GM15510 (cell line): ENCODE data around the gene CREBBP.

Experiments
- POLR2A ChIP-seq: IDR thresholded peaks from 3 replicates; pipeline ENCODE4 v1.6.1; 2011; ENCODE audit warnings: borderline replicate concordance; ENCODE audit not compliant: insufficient read length; ENCODE audit errors: extremely low read depth

The CREBBP gene

DNA sequence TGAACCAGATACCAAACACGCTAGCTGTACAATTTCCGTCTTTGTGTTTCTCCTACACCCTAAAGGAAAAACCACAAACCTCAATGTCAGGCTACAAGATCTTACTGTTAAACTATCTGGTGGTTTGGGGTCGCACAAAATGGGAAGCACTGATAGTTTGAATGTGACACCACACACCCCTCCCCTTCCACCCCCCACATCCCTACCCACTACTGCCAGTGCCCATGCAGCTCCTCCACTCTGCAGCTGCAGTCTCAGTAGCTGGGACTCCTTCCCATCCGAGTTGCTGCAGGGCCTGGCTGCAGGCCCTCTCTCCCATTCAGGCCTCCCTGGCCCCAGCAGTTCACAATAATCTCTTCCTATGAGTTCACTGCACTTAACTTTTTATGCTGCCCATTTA, 181.6 kb downstream of the CREBBP start:
- no peak for TF ChIP-seq POLR2A

DNA sequence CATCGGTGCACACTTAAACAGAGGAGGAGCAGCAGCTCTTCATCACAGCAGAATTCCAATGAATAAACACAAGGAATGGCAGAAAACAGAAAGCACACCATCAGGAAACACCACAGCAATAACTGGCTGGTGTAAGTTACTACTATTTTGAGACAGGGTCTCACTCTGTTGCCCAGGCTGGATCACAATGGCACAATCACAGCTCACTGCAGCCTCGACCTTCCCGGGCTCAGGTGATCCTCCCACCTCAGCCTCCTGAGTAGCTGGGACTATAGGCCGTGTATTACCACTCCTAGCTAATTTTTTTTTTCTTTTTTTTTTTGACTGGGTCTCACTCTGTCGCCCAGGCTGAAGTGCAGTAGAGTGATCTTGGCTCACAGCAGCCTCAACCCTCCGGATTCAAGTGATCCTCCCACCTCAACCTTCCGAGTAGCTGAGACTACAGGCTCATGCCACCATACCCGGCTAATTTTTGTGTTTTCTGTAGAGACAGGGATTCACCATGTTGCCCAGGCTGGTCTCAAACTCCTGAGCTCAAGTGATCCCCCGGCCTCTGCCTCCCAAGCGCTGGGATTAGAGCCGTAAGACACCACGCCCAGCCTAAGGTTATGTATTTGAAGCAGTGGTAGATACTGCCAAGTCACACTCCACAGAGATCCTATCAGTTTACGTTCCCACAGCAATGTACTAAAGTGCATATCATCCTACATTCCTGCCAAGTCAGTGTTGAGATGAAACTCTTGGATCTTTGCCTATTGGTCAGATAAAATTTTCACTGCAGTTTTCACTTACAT, 183.9 kb downstream of the CREBBP start:
- TF ChIP-seq POLR2A = no peak

DNA sequence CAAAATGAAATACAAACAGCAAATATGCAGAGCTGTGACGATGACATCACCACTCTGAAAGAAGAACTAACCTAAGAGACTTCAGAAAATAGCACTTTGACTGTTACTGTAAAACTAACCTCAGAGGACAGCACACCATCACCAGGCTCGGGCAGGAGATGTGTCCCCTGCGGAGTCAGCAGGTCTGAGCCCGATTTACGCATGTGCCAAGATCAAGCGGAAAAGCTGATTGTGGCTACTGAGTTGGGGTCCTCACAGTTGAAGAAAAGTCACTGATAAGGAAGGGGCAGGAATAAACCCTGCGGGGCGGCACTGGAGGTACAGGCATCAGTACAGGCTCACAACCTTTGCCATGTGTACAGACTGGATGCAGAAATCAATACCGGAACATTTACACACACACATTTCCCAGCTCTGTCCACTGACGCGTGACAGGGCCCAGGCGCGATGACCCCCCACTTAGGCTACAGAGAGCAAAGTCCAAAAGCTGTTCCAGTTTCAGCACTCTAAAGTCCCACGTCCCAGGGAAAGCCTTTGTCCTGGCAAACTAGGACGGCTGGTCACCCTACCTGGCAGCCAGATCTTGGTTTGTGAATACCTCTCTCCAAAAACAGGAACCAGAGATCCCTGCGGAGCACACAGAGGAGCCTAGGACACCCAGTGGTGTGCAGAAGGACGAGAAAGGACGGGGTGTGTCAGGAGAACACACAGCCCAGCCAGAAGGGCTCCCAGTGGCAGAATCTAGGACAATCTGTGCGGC, 184.7 kb downstream of the CREBBP start:
- TF ChIP-seq POLR2A = no peak

DNA sequence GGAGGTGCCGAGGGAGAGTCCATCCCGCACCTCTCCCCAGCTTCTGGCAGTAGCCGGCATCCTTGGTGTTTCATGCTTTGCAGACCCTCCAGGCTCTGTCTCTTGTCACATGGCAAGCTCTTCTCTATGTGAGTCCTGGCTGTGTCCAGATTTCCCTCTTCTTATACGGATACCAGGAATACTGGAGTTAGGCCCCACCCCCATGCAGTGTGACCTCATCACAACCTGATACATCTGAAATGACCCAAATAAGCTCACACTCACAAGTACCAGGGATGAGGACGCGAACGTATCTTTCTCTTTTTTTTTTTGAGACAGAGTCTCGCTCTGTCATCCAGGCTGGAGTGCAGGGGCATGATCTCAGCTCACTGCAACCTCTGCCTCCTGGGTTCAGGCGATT, 186.5 kb downstream of the CREBBP start:
- no peak for TF ChIP-seq POLR2A

DNA sequence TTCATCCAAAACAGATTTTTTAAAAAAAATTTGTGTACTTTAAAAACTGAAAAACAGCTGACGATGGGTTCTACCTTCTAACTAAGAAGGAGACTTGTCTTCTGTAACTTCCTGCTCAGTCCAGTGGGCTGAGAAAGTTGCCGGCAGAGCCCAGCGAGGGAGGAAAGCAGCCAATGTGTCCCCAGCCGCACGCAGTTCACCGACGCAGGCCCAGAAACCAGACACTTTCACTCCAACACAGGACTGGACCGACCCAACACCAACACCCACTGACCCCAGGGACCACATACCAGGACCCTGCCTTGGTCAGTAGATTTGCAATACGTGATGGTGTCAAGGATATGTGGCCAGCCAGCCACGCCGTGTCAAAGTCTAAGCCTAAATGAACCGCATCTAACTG, 188.8 kb downstream of the CREBBP start:
- TF ChIP-seq POLR2A = no peak

DNA sequence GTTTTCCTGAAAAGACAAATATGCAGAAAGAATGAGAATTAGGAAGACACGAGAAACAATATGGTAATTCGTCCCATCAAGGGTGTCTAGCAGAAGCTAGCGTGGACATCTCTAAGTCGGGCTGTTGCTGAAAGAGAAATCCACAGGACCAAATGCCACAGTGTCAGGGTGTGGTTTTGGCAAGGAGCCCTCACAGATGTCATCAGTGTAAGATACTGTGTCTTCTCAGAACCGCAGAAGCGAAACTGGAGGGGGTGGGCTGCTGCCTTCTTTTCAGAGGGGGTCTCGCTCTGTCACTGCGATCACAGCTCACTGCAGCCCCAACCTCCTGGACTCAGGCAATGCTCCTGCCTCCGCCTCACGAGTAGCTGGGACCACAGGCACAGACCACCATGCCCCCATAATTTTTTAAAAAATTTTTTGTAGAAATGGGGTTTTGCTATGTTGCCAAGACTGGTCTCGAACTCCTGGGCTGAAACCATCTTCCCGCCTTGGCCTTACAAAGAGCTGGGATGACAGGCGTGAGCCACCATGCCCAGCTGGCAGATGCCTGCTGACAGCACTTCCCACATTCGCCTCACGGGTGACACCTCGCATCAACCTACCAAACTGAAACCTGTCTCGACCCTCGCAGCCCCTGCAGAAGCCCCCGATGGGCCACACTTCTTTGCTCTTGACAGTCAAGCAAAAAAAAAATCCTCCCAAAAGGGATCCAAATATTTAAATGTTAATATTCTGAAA, 189.4 kb downstream of the CREBBP start:
- TF ChIP-seq POLR2A = no peak

DNA sequence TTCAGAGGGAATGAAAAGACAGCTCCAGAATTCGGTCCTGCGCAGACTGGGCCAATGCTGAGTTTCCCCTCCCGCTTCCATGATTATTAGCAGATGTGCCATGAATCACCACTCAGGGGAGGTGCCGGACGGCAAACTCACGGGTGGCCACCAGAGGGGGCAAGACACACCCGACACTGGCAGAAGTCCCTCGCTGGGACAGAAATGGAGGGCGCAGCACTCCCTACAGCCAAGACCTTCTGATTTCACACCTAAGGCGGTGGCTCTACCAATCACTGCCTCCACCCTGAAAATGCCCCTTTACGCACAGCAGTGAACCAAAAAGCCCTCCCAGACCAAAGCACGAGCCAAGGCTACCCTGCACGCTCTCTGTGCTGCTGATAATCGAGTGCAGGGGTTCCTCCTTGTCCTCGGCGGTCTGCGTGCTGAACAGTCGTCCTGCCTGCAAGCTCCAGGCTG, 190.0 kb downstream of the CREBBP start:
- no peak for TF ChIP-seq POLR2A

DNA sequence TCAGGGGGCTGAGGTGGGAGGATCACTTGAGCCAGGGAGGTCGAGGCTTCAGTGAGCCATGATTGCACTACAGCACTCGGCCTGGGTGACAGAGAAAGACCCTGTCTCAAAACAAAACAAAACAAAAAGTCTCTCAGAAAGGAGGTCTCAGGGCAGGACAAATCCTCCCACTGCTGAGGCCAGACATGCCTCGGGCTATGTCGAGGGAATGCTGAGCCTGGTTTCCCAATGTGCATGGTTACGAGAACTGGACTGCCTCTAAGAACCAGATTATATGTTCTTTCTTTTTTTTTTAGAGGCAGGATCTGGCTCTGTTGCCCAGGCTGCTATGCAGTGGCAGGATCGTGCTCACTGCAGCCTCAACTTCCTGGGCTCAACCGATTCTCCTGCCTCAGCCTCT, 190.8 kb downstream of the CREBBP start:
- TF ChIP-seq POLR2A = no peak

DNA sequence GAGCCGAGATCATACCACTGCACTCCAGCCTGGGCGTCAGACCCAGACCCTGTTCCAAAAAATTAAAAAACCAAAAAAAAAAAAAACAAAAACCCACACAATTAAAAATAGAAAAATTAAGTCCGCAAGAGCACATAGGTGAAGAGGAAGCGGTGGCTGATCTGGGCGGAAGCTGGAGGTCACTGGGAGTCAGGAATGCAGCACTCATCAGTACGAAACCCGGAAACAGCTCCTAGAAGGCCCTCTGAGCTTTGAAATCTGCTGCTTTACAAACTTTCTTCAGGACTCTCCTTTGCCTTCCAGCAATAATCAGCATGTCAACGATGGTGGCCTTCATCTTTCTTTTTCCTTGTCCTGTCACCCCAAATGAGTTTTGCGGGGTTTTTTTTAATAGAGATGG, 192.7 kb downstream of the CREBBP start:
- no peak for TF ChIP-seq POLR2A

DNA sequence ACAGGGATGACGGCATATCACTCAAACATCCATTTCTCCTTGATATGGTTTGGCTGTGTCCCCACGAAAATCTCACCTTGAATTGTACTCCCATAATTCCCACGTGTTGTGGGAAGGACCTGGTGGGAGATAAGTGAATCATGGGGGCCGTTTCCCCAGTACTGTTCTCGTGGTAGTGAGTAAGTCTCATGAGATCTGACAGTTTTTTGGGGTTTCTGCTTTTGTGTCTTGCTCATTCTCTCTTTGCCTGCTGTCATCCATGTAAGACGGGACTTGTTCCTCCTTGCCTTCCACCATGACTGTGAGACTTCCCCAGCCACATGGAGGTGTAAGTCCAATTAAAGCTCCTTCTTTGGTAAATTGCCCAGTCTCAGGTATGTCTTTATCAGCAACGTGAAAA, 193.5 kb downstream of the CREBBP start:
- TF ChIP-seq POLR2A = no peak

DNA sequence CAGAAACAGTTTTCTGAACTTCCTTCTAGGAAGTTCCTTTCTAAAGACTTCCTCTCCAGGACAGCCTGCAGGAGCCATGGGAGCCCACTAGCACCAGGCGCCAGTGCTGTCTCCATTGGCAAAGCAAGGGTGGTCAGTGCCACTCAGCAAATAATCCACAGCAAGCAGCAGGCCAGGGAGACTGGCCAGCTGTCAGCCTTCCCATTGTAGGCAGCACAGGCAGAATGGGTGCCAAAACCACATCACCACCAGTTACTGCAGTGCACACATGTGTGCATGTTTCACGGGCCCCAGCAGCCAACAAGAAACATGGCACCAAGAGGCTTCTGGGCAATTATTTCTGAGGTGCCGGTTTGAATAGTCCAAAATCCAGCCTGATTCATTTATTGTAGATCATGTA, 199.3 kb downstream of the CREBBP start:
- no peak for TF ChIP-seq POLR2A

DNA sequence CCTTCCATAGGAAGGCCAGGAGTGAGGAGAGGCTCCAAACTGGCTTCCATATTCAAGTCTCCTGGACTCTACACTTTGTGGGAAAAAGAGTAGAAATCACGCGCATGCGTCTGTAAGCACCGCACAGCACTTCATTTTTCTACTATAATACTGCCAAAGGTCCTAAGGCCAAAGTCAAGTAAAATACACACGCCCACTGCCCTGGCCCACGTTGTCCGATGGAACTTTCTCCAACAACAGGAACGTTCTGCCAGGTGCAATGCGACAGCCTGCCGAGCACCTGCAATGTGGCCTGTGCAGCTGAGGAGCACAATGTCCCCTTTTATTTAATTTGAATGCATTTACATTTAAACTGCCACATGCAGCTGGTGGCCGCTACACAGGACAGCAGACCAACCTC, 202.5 kb downstream of the CREBBP start:
- no peak for TF ChIP-seq POLR2A

DNA sequence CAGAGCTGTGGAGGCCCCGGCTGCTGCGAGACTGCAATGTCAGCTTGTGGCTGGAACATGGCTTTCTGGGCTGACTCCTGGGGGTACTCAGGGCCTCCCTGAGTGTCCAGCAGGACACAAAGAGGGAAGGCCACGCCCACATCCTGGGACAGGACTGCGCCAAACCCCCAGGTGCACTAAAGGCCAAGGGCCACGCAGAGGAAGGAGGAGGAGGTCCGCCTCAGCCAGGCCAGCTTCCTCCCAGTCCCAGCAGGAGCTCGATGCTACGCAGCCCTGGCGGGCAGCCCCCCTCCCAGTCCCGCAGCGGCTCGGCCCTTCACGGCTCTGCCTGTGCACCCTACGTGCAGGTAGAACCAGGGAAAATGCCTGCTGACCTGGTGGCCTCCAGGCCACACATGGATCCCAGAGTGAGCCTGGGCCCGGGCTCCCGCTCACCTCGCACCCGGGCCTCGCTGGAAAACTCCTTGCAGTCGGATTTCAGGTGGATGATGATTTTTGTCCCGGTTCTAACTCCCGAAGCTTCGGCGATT, 204.8 kb downstream of the CREBBP start:
- TF ChIP-seq POLR2A = no peak
